Activated CD8-positive, alpha-beta memory T cell treated with anti-CD3 and anti-CD28 coated beads for 24 hours (primary cell): Measurements from ENCODE around the gene RNF113B.
A peak's percentile ranks its signal among the peaks of the same experiment; 100 is the strongest.

Source experiments
- DNase-seq: peaks from one replicate; pipeline ENCODE4 v3.0.0-alpha.2; 2020

RNF113B gene

GRCh38 chr13:98173431-98174152 lies 3.5 kb downstream of the RNF113B start:
- DNase-seq = no peak

GRCh38 chr13:98172590-98173422 lies 4.3 kb downstream of the RNF113B start:
- no peak for DNase-seq

- no peak for DNase-seq
Measured at GRCh38 chr13:98171900-98172589, 5.0 kb downstream of the RNF113B start.

GRCh38 chr13:98169331-98169730 lies 7.7 kb downstream of the RNF113B start:
- DNase-seq = no peak

- DNase-seq = no peak
Measured at GRCh38 chr13:98162935-98163334, 14.1 kb downstream of the RNF113B start.

GRCh38 chr13:98158172-98158899 lies 18.7 kb downstream of the RNF113B start:
- DNase-seq = no peak

- DNase-seq = no peak
Measured at GRCh38 chr13:98157609-98158008, 19.5 kb downstream of the RNF113B start.

- no peak for DNase-seq
Measured at GRCh38 chr13:98157188-98157587, 19.9 kb downstream of the RNF113B start.

- DNase-seq = no peak
Measured at GRCh38 chr13:98156259-98156658, 20.8 kb downstream of the RNF113B start.

- DNase-seq = no peak
Measured at GRCh38 chr13:98155475-98156109, 21.5 kb downstream of the RNF113B start.

- DNase-seq = no peak
Measured at GRCh38 chr13:98150832-98151479, 26.1 kb downstream of the RNF113B start.

GRCh38 chr13:98147521-98147920 lies 29.5 kb downstream of the RNF113B start:
- no peak for DNase-seq

- no peak for DNase-seq
Measured at GRCh38 chr13:98144801-98145350, 32.2 kb downstream of the RNF113B start.

GRCh38 chr13:98144027-98144741 lies 32.9 kb downstream of the RNF113B start:
- DNase-seq = no peak

- no peak for DNase-seq
Measured at GRCh38 chr13:98143601-98144026, 33.5 kb downstream of the RNF113B start.

- DNase-seq = no peak
Measured at GRCh38 chr13:98143157-98143553, 33.9 kb downstream of the RNF113B start.

GRCh38 chr13:98142380-98143156 lies 34.5 kb downstream of the RNF113B start, which contains the start of gene FARP1:
FARP1 (plus strand) TSS chr13:98143094; CDS start chr13:98213243, 70,149 bp downstream.
- peak; percentile 67 for DNase-seq

- DNase-seq = peak; percentile 56
Measured at GRCh38 chr13:98141509-98142379, 35.3 kb downstream of the RNF113B start.

GRCh38 chr13:98141091-98141490 lies 36.0 kb downstream of the RNF113B start:
- no peak for DNase-seq
